GF-D8 (cell line): ENCODE results near the gene PARP15.
"Not testable (repeated sequence)": the region's sequence is repeated elsewhere in the genome, so short reads cannot be mapped to it uniquely, and the experiment has no call there.

Experiments
- DNase-seq: peaks from one replicate; lab custom pipeline; 2025; lab: John Stamatoyannopoulos, UW

PARP15 gene

DNA sequence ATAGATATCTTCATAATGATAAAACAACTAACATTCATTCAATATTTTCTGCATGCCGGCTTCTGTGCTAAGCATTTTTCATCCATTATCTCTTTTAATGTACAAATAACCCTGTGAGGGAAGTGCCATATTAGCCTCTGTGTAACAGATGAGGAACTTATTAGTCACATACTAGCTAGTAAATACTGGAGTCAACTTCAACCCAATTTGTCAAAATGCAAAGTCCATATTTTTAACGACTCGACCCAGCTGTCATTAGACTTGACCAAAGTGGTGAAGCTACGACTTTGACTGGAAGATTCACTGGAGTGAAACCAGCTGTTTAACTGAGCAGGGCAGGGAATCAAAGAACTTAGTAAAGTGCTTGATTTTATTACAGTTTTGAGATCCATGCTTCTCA, 41.6 kb downstream of the PARP15 start:
- DNase-seq = no peak

DNA sequence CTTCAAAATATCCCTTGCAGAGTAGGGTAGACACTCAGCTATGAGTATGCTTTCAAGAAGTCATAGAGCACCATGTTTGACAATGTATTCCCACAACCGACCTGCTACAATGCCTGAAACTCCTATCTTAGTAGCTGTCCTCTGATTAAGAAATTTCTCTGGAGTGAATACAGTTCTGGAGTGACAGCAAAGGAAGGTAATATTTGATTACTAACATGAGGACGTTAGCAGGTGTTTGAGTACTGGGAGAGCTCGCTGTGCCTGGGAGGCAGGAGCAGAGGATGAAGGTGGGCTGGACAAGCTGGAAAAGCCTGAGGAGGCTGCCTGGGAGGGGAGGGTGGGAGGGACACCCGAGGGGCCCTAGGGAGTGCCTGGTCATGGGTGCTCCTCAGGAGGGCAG, 42.9 kb downstream of the PARP15 start:
- no peak for DNase-seq

DNA sequence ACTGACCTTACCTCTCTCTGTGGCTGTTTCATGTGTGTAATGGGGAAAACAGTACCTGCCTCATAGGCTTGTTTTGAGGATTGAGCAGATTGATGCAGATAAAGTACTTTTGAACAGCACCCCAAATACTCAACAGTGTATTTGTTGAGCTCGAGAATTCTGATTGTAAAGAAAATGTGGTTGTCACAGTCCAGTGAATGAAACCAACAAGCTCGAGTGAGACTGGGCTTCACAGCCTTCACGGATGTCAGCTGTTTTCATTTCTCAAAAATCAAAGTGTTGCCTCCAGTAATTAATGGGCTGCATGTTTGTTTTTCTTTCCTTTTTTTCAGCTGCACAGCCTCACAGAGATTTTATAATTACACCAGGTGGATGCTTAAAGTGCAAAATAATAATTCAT, 43.7 kb downstream of the PARP15 start:
- DNase-seq = no peak

DNA sequence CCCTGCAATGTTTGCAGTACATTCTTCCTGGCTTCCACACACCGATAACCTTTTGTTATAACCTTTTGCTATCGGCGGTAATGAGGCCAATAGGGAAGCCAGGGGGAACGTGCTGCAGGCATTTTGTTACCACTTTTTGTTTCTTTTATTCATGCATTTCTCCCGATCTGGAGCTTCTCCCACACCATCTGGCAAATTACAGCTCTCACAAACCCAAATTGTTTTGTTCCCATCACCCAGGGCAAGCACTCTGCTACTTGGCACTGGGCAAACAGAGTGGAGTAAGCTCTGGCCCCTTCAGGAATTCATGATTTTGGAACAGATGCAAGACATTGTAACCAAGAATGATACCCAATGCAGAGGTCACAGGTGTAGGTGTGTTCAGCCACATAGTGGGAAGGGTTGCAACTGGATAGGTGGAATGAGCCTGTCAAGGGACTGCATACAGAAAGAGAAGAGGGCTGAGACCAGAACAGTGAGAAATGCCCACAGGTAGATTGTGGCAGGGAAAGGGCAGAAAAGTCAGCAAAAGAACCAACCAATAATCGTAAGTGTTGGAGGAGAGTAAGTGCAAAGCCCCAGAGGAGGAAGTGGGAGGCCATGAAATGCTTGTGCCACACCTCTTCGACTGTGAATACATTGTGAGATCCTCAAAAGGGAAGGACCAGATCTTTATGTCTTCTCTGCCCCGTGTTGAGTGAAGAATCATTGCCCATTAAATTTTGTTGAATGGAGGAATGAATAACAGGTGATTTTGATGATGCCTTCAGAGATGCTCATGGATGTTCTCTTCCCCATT, 45.8 kb downstream of the PARP15 start:
- no peak for DNase-seq

DNA sequence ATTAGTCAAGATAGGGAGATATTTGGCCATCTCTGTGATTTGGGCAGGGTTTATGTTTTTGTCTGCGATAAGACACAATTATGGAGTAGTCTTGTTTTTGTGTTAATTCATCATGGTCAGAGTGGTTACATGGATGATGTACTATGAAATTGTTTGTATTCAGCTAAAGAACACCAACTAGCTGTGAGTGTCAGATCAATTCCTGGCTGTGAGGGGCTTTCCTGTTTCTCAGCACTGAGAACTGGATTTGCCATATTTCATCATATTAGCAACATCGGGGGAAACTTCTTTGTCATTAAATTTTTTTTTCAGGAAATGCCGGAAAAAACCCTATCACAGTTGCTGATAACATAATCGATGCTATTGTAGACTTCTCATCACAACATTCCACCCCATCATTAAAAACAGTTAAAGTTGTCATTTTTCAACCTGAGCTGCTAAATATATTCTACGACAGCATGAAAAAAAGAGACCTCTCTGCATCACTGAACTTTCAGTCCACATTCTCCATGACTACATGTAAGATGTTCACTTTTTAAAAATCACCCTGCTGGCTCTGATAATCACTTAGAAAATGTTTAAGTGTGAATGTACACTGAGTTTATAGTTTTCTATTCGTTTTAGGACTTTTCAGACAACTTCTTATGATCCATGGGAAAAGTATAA, 49.2 kb downstream of the PARP15 start:
- no peak for DNase-seq

DNA sequence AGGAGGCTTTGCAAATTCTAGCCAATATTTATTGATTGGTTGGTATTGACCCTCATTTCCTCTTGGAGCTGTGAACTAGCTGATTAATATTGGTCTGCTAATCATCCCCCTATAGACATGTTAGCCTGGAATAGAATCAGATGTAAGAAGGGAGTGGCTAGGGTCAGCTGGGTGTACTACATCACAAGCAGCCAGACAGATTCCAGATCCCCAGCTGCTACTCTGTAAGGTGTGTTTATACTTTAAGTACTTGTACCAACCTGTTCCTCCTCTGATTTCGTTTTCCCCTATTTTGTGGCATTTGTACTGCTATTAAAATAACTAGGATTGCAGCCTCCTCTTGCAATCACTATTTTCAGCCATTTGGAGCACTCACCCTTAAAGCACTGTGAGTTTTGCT, 49.9 kb downstream of the PARP15 start:
- DNase-seq = no peak

DNA sequence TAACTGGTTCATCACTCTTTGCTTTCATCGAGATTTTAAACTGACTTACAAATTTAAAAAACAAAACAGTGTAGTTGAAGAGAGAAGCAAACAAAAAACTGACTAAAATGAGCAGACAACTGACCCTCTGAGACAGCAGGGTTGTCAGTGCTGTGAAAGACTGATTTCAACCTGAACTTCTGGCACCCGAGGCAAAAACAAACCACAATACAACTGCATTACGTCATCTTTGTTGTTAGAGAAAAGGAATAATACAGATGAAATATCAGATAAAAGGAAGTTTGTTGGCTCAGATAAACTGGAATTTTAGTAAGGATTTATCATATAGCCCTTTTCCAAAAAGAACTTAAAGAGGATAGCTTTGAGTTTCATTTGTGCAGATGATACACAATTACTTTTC, 51.1 kb downstream of the PARP15 start:
- DNase-seq = no peak

DNA sequence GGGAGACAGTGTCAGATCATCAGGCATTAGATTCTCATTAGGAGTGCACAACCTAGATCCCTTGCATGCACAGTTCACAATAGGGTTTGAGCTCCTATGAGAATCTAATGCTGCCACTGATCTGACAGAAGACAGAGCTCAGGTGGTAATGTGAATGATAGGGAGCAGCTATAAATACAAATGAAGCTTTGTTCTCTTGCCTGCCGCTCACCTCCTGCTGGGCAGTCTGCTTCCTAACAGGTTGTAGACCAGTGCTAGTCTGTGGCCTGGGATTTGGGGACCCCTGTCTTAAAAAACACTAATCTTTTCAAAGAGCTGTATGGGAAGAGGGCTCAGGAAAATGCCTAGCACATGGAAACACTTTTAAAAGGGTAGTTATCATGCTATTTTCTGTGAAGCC, 52.3 kb downstream of the PARP15 start:
- DNase-seq = no peak

DNA sequence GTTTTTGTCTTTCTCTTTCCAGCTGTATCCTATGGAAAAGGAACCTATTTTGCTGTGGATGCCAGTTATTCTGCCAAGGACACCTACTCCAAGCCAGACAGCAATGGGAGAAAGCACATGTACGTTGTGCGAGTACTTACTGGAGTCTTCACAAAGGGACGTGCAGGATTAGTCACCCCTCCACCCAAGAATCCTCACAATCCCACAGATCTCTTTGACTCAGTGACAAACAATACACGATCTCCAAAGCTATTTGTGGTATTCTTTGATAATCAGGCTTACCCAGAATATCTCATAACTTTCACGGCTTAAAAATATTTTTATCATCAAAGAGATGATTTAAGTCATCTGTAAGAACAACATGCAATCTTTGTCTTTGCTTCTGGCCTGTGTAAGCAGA, 58.3 kb downstream of the PARP15 start:
- DNase-seq = no peak

DNA sequence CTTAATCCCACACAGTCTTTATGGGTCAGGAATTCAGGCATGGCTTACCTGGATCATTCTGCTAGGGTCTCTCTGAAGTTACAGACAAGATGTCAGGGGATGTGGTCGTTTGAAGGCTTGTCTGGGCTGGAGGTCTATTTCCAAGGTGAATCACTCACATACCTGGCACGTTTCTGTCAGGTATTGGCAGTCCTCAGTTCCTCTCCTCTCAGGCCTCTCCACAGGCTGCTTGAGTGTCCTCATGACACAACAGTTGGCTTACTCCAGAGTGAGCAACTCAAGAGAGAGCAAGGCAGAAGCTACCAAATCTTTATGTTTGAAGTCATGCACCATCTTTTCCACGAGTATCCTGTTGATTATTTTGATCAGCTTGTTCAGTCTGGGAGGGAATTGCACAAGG, 59.2 kb downstream of the PARP15 start:
- no peak for DNase-seq

DNA sequence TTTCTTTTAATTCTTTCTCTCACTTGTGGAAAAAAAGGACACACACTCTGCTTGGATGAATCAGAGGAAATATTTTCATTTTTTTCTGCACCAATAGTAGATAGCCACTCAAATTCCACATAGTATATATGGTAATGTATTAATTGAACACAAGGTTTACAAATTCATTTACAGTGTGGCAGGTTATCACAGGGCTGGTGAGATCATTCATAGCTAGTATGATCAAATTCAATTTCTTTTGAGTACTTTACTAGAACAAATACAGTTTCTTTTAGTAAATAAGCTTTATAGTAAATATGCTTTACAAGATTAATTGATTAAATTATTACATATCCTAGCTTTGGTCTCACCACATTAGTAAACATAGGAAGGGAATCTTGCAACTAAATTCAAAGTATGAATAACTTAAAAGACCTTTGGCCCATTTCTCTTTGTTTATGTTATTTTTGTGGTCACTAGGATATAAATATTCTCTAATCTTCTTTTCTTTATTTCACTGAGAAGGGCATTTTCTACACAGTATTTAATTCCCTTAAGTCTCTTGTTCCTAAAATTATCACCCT, 63.1 kb downstream of the PARP15 start:
- DNase-seq = no peak

DNA sequence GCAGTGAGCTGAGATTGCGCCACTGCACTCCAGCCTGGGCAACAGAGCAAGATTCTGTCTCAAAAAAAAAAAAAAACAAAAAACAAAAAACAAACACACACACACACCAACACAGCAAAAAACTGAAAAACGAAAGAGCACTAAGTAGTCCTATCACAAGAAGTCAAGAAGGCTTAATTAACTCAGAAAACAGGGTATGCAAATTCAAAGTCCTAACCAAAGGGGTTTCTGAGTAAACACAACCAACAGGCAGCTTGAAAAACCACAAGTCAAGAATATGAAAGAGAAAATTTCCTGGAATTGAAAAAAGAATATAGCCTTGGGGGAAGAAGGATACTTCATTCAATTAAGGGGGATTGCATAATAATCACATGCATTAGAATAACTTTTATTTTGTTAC, 65.5 kb downstream of the PARP15 start:
- DNase-seq = no peak

DNA sequence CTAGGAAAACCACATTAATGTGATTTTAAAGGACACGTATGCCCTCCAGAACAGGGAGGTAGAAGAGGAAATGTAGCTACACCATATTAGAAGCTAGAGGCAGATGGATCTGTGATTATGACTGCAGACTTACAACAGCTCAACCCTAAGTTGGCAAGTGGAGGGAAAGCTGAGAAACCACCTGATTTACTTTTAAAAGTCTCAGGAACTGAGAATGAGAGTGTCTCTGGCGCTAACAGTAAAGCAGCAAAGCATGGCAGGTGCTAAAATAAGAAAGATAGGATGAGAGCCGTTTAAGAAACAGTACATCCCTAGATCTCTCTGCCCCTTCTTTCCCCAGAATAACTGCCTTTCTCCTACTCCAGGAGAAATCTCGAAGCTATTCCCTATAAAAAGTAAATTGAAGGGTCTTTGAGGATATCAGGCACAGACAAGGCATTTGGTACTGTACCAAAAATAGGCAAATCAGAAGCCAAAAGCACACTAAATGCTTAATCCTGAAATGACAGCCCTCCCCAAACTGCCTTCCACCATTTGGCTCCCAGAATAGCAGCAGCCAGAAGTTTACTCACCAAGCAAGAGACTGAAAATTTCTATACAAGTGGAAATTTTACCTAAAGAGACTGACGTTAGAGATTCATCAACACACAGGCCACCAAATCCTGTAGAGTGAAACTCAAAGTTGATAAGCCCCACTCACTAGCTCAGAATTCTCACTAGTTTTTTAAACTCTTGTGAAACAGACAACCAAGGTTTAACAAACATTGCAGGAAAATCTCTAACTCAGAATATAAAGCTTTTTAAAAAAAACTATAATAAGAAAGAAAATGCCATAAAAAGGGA, 68.9 kb downstream of the PARP15 start:
- DNase-seq = no peak

DNA sequence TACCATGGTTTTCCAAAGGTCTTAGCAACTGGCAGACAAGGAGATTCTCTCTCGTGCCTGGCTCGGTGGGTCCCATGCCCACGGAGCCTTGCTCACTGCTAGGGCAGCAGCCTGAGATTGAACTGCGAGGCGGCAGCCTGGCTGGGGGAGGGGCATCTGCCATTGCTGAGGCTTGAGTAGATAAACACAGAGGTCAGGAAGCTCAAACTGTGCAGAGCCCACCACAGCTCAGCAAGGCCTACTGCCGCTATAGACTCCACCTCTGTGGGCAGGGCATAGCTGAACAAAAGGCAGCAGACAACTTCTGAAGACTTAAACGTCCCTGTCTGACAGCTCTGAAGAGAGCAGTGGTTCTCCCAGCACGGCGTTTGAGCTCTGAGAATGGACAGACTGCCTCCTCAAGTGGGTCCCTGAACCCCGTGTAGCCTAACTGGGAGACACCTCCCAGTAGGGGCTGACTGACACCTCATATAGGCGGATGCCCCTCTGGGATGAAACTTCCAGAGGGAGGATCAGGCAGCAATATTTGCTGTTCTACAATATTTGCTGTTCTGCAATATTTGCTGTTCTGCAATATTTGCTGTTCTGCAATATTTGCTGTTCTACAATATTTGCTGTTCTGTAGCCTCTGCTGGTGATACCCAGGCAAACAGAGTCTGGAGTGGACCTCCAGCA, 73.9 kb downstream of the PARP15 start:
- DNase-seq = not testable (repeated sequence)

DNA sequence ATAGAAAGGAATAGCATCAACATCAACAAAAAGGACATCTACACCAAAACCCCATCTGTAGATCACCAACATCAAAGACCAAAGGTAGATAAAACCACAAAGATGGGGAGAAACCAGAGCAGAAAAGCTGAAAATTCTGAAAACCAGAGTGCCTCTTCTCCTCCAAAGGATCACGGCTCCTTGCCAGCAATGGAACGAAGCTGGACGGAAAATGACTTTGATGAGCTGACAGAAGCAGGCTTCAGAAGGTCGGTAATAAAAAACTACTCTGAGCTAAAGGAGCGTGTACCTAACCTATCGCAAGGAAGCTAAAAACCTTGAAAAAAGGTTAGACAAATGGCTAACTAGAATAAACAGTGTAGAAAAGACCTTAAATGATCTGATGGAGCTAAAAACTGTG, 74.5 kb downstream of the PARP15 start:
- not testable (repeated sequence) for DNase-seq

DNA sequence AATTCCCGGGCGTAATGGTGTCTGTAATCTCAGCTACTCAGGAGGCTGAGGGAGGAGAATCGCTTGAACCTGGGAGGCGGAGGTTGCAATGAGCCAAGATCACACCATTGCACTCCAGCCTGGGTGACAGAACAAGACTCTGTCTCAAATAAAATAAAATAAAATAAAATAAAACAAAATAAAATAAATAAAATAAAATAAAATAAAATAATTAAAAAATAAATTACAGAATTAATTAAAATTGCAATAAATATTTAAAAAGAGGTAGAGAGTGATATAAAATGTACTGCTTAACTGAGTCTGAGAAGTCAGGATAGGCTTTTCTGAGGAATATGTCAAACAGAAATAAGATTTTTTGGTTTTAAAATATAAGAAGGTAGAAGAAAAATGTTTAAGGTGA, 80.9 kb downstream of the PARP15 start:
- DNase-seq = not testable (repeated sequence)

DNA sequence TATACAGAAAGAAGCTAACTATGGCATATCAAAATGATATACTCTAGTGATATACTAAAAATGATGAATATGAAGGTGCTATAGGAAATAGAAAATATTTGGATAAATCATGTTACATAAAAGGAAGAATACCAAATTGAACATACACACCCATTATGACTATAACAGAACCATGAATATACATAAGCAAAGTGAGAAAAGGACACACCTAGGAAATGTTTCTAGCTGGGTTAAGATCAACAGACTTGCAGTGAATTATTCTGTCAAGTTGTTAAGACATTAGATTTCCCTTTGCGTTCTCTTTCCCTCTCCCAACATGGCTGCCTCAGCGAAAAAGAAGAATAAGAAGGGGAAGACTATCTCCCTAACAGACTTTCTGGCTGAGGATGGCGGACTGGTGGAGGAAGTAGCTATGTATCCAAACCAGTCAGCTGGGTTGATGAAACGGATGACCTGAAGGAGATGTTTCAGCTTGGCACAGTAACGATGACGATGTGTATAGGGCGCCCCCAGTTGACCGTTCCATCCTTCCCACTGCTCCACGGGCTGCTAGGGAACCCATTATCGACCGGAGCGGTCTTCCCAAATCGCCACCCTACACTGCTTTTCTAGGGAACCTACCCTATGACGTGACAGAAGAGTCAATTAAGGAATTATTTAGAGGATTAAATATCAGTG, 83.0 kb downstream of the PARP15 start:
- DNase-seq = no peak

DNA sequence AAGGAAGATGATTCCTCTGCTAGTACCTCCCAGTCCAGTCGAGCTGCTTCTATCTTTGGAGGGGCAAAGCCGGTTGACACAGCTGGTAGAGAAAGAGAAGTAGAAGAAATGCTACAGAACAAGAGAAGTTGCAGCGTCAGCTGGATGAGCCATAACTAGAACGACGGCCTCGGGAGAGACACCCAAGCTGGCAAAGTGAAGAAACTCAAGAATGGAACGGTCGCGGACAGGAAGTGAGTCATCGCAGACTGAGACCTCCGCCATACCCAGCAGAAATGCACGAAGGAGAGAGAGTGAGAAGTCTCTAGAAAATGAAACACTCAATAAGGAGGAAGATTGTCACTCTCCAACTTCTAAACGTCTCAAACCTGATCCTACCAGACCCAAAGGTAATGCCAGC, 84.2 kb downstream of the PARP15 start:
- no peak for DNase-seq

DNA sequence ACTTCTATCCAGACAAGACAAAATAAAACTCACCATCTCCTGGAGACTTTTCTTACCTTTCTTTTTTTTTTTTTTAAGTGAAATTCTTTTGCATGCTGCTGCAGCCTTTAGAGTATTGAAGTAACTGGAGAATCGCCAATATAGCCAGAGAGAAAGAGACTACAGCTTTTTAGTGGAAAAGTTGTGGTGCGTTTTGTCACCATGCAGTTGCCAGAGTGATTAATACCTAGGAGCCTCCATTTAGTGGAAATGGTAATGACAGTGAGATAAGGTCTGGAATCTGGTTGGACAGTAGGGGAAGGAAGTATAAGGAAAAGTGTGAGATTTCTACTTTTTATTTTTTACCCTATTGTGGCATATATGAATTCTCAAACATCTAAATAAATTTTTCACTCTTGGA, 85.1 kb downstream of the PARP15 start:
- no peak for DNase-seq

DNA sequence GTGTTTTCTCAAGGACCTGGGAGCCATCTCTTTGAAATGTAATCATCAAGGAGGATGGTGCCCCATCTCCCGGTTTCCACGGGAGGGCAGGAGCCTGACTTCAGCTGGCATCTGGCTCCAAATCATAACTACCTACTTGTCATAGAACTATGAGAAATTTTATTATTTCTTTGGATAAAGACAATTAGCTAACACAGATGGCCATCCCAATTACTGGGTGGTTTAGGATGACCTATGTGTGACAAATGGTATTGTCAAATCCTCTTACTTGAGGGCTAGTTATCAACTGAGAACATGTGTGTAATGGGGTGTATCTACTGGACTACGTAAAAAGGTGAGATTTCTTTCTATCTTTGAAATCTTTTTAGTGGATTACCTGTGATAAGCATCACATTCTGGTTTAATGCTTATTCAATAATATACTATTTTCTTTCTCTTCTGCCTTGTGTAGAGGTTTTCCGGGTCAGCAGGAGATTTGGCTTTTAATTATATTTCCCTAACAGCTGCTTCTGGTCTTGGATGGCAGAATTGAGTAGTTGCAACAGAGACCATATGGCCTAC, 87.9 kb downstream of the PARP15 start:
- DNase-seq = no peak

DNA sequence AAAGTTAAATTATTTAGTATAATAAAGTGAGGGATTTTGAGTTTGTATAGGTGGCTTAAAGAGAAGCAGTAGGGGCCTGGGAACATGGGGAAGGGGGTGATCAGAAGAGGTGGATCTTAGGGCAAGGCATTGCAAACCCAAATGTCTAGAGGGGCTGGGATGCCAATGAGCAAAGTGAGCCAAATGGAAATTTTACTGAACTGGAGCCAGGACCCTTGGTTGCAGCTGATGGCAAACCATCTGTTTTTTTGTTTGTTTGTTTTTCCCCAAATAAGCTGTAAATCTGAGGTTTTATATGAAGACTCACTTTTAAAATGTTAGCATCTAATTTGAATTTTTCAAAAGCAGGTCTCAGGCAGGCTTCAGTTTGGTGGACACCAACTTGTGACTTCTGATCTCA, 88.4 kb downstream of the PARP15 start:
- no peak for DNase-seq
